Esophagus muscularis mucosa (tissue), 4 donors: ENCODE data around the gene WNT10A.

Experiments
- EP300 ChIP-seq: sonication (generic); formaldehyde crosslinking; IDR thresholded peaks from one replicate; pipeline ENCODE4 v1.6.1; 2017; ENCODE audit warnings: antibody characterized with exemption
- POLR2A ChIP-seq: fragments of 450-650 bp; IDR thresholded peaks from one replicate; pipeline ENCODE4 v1.6.1; 2017; ENCODE audit warnings: antibody characterized with exemption, moderate library complexity, mild to moderate bottlenecking, low read depth
- POLR2AphosphoS5 ChIP-seq, 2 donors: sonication (generic); formaldehyde crosslinking; IDR thresholded peaks; one replicate each; pipeline ENCODE4 v1.6.1; 2017; ENCODE audit warnings: antibody characterized with exemption in 2 of 2
- TF ChIP-seq, protein P1 (sequence below), 3 experiments: fragments of 200-600 bp in 2 of 3; fragments of 450-650 bp in 1 of 3; sonication (generic) in 2 of 3; IDR thresholded peaks; one replicate each; pipeline ENCODE4 v1.5.1; 2017 to 2019; ENCODE audit warnings: antibody characterized with exemption in 3 of 3, mild to moderate bottlenecking in 2 of 3, moderate library complexity in 1 of 3

GRCh38 chr2:218882866-218883366, 2.3 kb downstream of the WNT10A start:
- TF ChIP-seq, protein P1, sequence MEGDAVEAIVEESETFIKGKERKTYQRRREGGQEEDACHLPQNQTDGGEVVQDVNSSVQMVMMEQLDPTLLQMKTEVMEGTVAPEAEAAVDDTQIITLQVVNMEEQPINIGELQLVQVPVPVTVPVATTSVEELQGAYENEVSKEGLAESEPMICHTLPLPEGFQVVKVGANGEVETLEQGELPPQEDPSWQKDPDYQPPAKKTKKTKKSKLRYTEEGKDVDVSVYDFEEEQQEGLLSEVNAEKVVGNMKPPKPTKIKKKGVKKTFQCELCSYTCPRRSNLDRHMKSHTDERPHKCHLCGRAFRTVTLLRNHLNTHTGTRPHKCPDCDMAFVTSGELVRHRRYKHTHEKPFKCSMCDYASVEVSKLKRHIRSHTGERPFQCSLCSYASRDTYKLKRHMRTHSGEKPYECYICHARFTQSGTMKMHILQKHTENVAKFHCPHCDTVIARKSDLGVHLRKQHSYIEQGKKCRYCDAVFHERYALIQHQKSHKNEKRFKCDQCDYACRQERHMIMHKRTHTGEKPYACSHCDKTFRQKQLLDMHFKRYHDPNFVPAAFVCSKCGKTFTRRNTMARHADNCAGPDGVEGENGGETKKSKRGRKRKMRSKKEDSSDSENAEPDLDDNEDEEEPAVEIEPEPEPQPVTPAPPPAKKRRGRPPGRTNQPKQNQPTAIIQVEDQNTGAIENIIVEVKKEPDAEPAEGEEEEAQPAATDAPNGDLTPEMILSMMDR (IDR thresholded peaks at IDR 0.05): no peak
- TF ChIP-seq POLR2AphosphoS5 (IDR thresholded peaks at IDR 0.05): no peak
- no peak for TF ChIP-seq POLR2A
- TF ChIP-seq EP300: no peak
